NB4 (cell line): ENCODE results near the gene AMPH.
A peak's percentile ranks its signal among the peaks of the same experiment; 100 is the strongest.
"Not testable (repeated sequence)": the region's sequence is repeated elsewhere in the genome, so short reads cannot be mapped to it uniquely, and the experiment has no call there.

Experiments
- DNase-seq: peaks from one replicate; pipeline ENCODE4 v3.0.0; 2010; ENCODE audit warnings: low read depth
- H3K4me3 ChIP-seq: one replicate; pipeline ENCODE4 v1.5.1; 2011; ENCODE audit warnings: mild to moderate bottlenecking, low read depth, low read length, moderate library complexity
- MYC ChIP-seq: IDR thresholded peaks from 2 replicates; pipeline ENCODE4 v1.6.1; 2011; ENCODE audit warnings: low read depth, low read length
- POLR2A ChIP-seq: IDR thresholded peaks from 2 replicates; pipeline ENCODE4 v1.6.1; 2011; ENCODE audit warnings: mild to moderate bottlenecking; ENCODE audit not compliant: insufficient read length; ENCODE audit errors: extremely low read depth
- TF ChIP-seq, protein P1 (sequence below): IDR thresholded peaks from one replicate; pipeline ENCODE4 v1.5.1; 2012; ENCODE audit warnings: low read depth, low read length
- TF ChIP-seq, protein P2 (sequence below): IDR thresholded peaks from 2 replicates; pipeline ENCODE4 v1.6.1; 2011; ENCODE audit warnings: low read depth, low read length

Gene AMPH

DNA sequence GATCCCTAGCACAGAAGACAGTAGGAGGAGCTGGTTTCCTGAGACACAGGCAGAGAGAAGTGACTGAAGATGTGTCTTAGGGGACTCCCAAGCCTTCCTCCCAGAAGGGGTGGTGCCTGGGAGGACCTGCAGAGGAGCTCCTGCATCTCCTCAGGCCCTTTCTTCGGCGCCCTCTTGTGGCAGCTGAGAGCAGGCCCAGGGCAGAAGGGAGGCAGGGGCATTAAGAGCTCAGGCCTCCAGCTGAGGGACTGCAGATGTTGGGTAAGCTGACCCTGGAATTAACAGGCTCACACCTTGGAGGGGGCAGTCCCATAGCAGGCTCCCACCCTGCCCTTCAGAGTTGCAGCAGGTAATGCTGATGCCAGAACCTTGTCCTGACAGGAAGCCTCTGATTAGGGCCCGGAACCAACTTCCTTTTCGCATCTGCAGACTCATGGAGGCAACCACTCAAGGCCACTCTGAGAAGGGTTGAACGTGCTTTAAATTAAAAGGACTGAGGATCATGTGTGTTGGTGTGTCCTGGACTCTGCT, 272.0 kb downstream of the AMPH start:
- H3K4me3 ChIP-seq, result peak overlapping the region; percentile 0

DNA sequence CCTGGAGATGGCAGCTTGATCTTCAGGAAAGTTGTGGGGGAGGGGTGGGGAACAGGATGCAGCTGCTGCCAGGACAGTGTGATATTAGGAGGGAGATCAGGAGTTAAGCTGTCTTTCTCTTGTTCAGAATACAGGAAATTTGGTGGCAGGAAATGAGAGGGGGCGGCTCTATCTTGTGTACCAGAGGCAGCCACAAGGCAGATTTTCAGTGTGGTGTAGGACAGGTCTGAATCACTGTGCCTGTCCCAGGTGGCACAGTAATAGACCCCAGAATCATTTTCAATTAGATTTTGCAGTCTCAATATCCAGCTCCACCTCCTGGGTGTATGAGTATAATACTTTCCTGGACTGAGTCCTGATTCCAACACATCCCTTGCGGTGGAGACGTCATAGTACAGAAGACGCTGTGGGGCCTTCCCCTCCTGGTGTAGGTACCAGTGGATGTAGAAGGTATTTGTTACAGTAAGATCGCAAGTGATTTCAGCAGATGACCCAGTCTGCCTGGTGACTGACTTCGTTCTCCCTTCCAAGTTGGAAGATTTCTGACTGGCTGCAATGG, 272.8 kb downstream of the AMPH start:
- peak; percentile 62 for DNase-seq
- H3K4me3 ChIP-seq, result not testable (repeated sequence)

More for the DNA sequence above, 272.0 kb downstream of the AMPH start:
- peak; percentile 94 for DNase-seq
- TF ChIP-seq, protein P1, sequence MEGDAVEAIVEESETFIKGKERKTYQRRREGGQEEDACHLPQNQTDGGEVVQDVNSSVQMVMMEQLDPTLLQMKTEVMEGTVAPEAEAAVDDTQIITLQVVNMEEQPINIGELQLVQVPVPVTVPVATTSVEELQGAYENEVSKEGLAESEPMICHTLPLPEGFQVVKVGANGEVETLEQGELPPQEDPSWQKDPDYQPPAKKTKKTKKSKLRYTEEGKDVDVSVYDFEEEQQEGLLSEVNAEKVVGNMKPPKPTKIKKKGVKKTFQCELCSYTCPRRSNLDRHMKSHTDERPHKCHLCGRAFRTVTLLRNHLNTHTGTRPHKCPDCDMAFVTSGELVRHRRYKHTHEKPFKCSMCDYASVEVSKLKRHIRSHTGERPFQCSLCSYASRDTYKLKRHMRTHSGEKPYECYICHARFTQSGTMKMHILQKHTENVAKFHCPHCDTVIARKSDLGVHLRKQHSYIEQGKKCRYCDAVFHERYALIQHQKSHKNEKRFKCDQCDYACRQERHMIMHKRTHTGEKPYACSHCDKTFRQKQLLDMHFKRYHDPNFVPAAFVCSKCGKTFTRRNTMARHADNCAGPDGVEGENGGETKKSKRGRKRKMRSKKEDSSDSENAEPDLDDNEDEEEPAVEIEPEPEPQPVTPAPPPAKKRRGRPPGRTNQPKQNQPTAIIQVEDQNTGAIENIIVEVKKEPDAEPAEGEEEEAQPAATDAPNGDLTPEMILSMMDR, result peak; percentile 25

DNA sequence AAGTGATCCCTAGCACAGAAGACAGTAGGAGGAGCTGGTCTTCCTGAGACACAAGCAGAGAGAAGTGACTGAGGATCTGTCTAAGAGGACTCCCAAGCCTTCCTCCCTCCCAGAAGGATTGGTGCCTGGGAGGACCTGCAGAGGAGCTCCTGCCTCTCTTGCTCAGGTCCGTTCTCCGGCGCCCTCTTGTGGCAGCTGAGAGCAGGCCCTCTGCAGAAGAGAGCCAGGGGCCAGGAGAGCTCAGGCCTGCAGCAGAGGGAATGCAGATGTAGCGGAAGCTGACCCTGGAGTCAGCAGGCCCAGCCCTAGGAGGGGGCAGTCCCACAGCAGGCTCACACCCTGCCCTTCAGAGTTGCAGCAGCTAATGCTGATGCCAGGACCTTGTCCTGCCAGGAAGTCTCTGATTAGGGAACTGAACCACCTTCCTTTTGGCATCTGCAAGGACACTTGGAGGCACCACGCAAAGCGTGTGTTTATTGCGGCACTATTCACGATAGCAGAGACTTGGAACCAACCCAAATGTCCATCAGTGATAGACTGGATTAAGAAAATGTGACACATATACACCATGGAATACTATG, 276.8 kb downstream of the AMPH start:
- DNase-seq, result peak; percentile 82
- H3K4me3 ChIP-seq, result not testable (repeated sequence)
- TF ChIP-seq, protein P1, result peak; percentile 87

DNA sequence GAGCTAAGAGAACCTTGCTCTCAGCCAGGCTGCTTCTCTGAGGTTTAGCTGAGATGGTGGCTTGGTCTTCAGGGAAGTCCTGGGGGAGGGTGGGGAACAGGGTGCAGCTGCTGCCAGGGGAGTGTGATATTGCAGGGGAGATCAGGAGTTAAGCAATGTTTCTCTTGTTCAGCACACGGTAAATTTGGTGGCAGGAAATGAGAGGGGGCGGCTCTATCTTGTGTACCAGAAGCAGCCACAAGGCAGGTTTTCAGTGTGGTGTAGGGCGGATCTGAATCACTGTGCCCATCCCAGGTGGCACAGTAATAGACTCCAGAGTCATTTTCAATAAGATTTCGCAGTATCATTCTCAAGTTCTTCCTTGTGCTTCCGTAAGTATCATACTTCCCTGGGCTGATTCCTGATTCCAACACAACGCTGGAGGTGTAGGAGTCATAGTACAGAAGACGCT, 277.7 kb downstream of the AMPH start:
- H3K4me3 ChIP-seq, result peak overlapping the region; percentile 46
- TF ChIP-seq MYC, result peak; percentile 26; the same call in 1 of the 2 replicates
- TF ChIP-seq, protein P2, sequence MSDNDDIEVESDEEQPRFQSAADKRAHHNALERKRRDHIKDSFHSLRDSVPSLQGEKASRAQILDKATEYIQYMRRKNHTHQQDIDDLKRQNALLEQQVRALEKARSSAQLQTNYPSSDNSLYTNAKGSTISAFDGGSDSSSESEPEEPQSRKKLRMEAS, result peak; percentile 47

DNA sequence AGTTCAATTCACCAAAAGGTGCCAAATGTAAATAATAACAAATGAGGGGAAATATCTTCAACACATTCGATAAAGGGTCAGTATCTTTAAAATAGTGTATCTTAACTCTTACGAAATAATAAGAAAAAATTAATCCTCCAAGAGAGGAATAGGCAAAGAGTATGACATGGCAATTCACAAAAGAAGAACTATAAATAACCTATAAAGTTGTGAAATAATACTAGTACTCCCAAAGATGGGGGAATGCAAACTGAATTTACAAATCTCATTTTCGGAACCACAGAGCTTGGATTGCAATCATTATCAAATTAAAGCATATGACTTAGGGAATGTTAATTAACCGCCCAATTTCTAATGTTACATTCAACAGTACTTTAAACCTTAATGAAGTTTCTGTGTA, 279.6 kb downstream of the AMPH start:
- TF ChIP-seq POLR2A, result no peak
- TF ChIP-seq, protein P1, result no peak
- TF ChIP-seq MYC, result no peak
- TF ChIP-seq, protein P2, result no peak
- H3K4me3 ChIP-seq, result peak overlapping the region; percentile 67
- DNase-seq, result no peak

More for the DNA sequence above, 277.7 kb downstream of the AMPH start:
- DNase-seq, result peak; percentile 86

DNA sequence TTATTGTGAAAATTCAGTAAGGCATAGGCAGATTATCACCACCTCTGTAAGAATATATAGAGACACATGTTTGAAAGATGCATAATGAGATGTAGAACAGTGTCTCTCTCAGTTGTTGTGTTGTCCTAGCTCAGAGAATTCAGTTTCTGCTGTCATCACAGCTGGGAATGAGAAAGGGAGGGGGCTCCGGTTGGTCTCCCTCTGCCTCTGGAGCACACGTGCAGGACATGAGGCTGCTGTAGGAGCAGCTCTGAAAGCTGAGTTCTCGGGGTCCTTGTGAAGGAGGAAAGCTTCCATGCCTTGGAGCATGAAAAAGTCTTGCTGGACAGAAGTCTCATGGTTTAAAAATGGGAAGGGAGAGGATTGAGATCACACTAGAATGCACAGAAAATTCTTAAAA, 280.4 kb downstream of the AMPH start:
- DNase-seq, result peak; percentile 47
- peak overlapping the region; percentile 67 for H3K4me3 ChIP-seq
- peak; percentile 73 for TF ChIP-seq MYC
- TF ChIP-seq, protein P2, result peak; percentile 77

DNA sequence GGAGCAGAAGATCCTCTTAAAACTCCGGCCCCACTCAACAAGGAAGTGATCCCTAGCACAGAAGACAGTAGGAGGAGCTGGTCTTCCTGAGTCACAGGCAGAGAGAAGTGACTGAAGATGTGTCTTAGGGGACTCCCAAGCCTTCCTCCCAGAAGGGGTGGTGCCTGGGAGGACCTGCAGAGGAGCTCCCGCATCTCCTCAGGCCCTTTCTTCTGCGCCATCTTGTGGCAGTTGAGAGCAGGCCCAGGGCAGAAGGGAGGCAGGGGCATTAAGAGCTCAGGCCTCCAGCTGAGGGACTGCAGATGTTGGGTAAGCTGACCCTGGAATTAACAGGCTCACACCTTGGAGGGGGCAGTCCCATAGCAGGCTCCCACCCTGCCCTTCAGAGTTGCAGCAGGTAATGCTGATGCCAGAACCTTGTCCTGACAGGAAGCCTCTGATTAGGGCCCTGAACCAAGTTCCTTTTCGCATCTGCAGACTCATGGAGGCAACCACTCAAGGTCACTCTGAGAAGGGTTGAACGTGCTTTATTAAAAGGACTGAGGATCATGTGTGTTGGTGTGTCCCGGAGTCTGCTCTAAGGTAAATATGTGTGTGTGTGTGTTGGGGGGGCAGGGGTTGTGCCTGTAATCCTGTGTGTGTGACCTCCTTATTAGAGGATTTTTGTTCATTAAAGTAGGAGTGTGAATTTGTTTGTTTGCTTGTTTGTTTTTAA, 281.1 kb downstream of the AMPH start:
- peak; percentile 96 for DNase-seq
- H3K4me3 ChIP-seq, result peak overlapping the region; percentile 67
- TF ChIP-seq MYC, result peak; percentile 38; the same call in 1 of the 2 replicates
- TF ChIP-seq, protein P1, result peak; percentile 67

DNA sequence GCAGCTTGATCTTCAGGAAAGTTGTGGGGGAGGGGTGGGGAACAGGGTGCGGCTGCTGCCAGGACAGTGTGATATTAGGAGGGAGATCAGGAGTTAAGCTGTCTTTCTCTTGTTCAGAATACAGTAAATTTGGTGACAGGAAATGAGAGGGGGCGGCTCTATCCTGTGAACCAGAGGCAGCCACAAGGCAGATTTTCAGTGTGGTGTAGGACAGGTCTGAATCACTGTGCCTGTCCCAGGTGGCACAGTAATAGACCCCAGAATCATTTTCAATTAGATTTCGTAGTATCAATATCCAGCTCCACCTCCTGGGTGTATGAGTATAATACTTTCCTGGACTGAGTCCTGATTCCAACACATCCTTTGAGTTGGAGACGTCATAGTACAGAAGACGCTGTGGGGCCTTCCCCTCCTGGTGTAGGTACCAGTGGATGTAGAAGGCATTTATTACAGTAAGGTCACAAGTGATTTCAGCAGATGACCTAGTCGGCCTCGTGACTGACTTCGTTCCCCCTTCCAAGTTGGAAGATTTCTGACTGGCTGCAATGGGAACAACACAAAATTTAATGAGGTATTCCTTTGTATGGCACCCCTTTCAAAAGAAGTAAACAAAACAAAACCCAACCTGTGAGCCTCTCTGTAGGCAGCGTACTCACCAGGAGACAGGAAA, 281.9 kb downstream of the AMPH start:
- peak overlapping the region; percentile 25 for H3K4me3 ChIP-seq
- DNase-seq, result not testable (repeated sequence)
